HEK293 (cell line): ENCODE data around the gene RFNG.

ENCODE experiments used
- BCL6B ChIP-seq: fragments of 450-650 bp; formaldehyde crosslinking; IDR thresholded peaks from 2 replicates; pipeline ENCODE4 v1.5.1; 2017; ENCODE audit warnings: missing biosample characterization, missing genetic modification characterization
- GLIS1 ChIP-seq: fragments of 450-650 bp; formaldehyde crosslinking; IDR thresholded peaks from 2 replicates; pipeline ENCODE4 v1.5.1; 2016; ENCODE audit warnings: missing biosample characterization, missing genetic modification characterization
- HOXD13 ChIP-seq: sonication (generic); formaldehyde crosslinking; IDR thresholded peaks from 2 replicates; pipeline ENCODE4 v1.8.0; 2022; ENCODE audit warnings: missing genetic modification reagents, borderline replicate concordance
- PATZ1 ChIP-seq: fragments of 450-650 bp; formaldehyde crosslinking; IDR thresholded peaks from 2 replicates; pipeline ENCODE4 v1.5.1; 2016; ENCODE audit warnings: missing biosample characterization, missing genetic modification characterization
- PBX3 ChIP-seq: sonication (generic); formaldehyde crosslinking; IDR thresholded peaks from 2 replicates; pipeline ENCODE4 v1.8.1; 2022; ENCODE audit warnings: mild to moderate bottlenecking, moderate library complexity, missing genetic modification reagents
- PRDM6 ChIP-seq: fragments of 450-650 bp; formaldehyde crosslinking; IDR thresholded peaks from 2 replicates; pipeline ENCODE4 v1.5.1; 2017; ENCODE audit warnings: missing biosample characterization, missing genetic modification characterization
- SCRT1 ChIP-seq: fragments of 450-650 bp; formaldehyde crosslinking; IDR thresholded peaks from 2 replicates; pipeline ENCODE4 v1.5.1; 2016; ENCODE audit warnings: missing biosample characterization, missing genetic modification characterization, borderline replicate concordance
- SP2 ChIP-seq: fragments of 450-650 bp; formaldehyde crosslinking; IDR thresholded peaks from 2 replicates; pipeline ENCODE4 v1.5.1; 2016; ENCODE audit warnings: missing biosample characterization, missing genetic modification characterization
- ZBTB1 ChIP-seq: fragments of 450-650 bp; formaldehyde crosslinking; IDR thresholded peaks from 2 replicates; pipeline ENCODE4 v1.5.1; 2016; ENCODE audit warnings: missing biosample characterization, missing genetic modification characterization
- ZBTB6 ChIP-seq: fragments of 450-650 bp; formaldehyde crosslinking; IDR thresholded peaks from 2 replicates; pipeline ENCODE4 v1.5.1; 2017; ENCODE audit warnings: missing biosample characterization, missing genetic modification characterization
- ZIC2 ChIP-seq: fragments of 450-650 bp; formaldehyde crosslinking; IDR thresholded peaks from 2 replicates; pipeline ENCODE4 v1.5.1; 2016; ENCODE audit warnings: missing biosample characterization, missing genetic modification characterization
- ZNF121 ChIP-seq: fragments of 450-650 bp; formaldehyde crosslinking; IDR thresholded peaks from 2 replicates; pipeline ENCODE4 v1.5.1; 2016; ENCODE audit warnings: missing biosample characterization, missing genetic modification characterization
- ZNF184 ChIP-seq: fragments of 450-650 bp; IDR thresholded peaks from 2 replicates; pipeline ENCODE4 v1.5.1; 2018; ENCODE audit warnings: missing biosample characterization, mild to moderate bottlenecking, missing genetic modification characterization
- ZNF324 ChIP-seq: fragments of 450-650 bp; formaldehyde crosslinking; IDR thresholded peaks from 2 replicates; pipeline ENCODE4 v1.5.1; 2016; ENCODE audit warnings: missing biosample characterization, missing genetic modification characterization
- ZNF350 ChIP-seq: fragments of 450-650 bp; formaldehyde crosslinking; IDR thresholded peaks from 2 replicates; pipeline ENCODE4 v1.5.0; 2017; ENCODE audit warnings: missing biosample characterization, mild to moderate bottlenecking, missing genetic modification characterization
- ZNF366 ChIP-seq: fragments of 450-650 bp; formaldehyde crosslinking; conservative IDR thresholded peaks from 2 replicates; pipeline ENCODE4 v1.5.1; 2016; ENCODE audit warnings: missing biosample characterization, missing genetic modification characterization
- ZNF398 ChIP-seq: fragments of 450-650 bp; formaldehyde crosslinking; IDR thresholded peaks from 2 replicates; pipeline ENCODE4 v1.5.1; 2017; ENCODE audit warnings: missing biosample characterization, missing genetic modification characterization
- ZNF404 ChIP-seq: fragments of 450-650 bp; formaldehyde crosslinking; IDR thresholded peaks from 2 replicates; pipeline ENCODE4 v1.5.1; 2017; ENCODE audit warnings: missing biosample characterization, missing genetic modification characterization
- ZNF426 ChIP-seq: fragments of 450-650 bp; formaldehyde crosslinking; IDR thresholded peaks from 2 replicates; pipeline ENCODE4 v1.5.1; 2017; ENCODE audit warnings: missing biosample characterization, missing genetic modification characterization, mild to moderate bottlenecking, inconsistent platforms, moderate library complexity
- ZNF639 ChIP-seq: fragments of 450-650 bp; formaldehyde crosslinking; IDR thresholded peaks from 2 replicates; pipeline ENCODE4 v1.5.1; 2016; ENCODE audit warnings: missing biosample characterization, missing genetic modification characterization
- ZNF704 ChIP-seq: fragments of 450-650 bp; formaldehyde crosslinking; IDR thresholded peaks from 2 replicates; pipeline ENCODE4 v1.5.1; 2016; ENCODE audit warnings: missing biosample characterization, missing genetic modification characterization
- ZNF785 ChIP-seq: fragments of 450-650 bp; formaldehyde crosslinking; IDR thresholded peaks from 2 replicates; pipeline ENCODE4 v1.5.1; 2016; ENCODE audit warnings: missing biosample characterization, missing genetic modification characterization
- ZNF791 ChIP-seq: fragments of 450-650 bp; formaldehyde crosslinking; IDR thresholded peaks from 2 replicates; pipeline ENCODE4 v1.5.1; 2016; ENCODE audit warnings: missing biosample characterization, missing genetic modification characterization
- ZNF830 ChIP-seq: fragments of 450-650 bp; IDR thresholded peaks from 2 replicates; pipeline ENCODE4 v1.5.0; 2018; ENCODE audit warnings: missing biosample characterization, missing genetic modification characterization, low read depth, mild to moderate bottlenecking, moderate library complexity
- ZSCAN5A ChIP-seq: fragments of 450-650 bp; formaldehyde crosslinking; IDR thresholded peaks from 2 replicates; pipeline ENCODE4 v1.5.1; 2016; ENCODE audit warnings: missing biosample characterization, missing genetic modification characterization

RFNG gene

GRCh38 chr17:82003411-82004381 is 47.9 kb downstream of the RFNG start (continued):
- TF ChIP-seq ZBTB6, result no peak
- no peak for TF ChIP-seq ZNF791 (tag by site-specific recombination)
- TF ChIP-seq ZNF830, result no peak
- TF ChIP-seq ZNF350, result no peak
- no peak for TF ChIP-seq ZNF404
- 0 out of 2 replicates have a peak, but pooled peaks have one; percentile 29 for TF ChIP-seq ZNF184 (tag by site-specific recombination)
- TF ChIP-seq ZNF426 (tag by site-specific recombination), result no peak
- no peak for TF ChIP-seq ZNF398 (tag by site-specific recombination)
- TF ChIP-seq ZNF704 (tag by site-specific recombination), result no peak
- peak; percentile 44 for TF ChIP-seq PATZ1
- peak; percentile 53 for TF ChIP-seq GLIS1 (tag by site-specific recombination)
- TF ChIP-seq HOXD13 (CRISPR knock-in tag), result no peak
- TF ChIP-seq SCRT1, result no peak
- TF ChIP-seq PRDM6 (tag by site-specific recombination), result no peak
- TF ChIP-seq ZIC2, result peak; percentile 98
- no peak for TF ChIP-seq ZNF324 (tag by site-specific recombination)
- TF ChIP-seq ZNF785 (tag by site-specific recombination), result no peak
- TF ChIP-seq SP2 (tag by site-specific recombination), result peak; percentile 49
- TF ChIP-seq ZNF121 (tag by site-specific recombination), result 0 out of 2 replicates have a peak, but pooled peaks have one; percentile 22
- TF ChIP-seq ZBTB1 (tag by site-specific recombination), result no peak
- peak; percentile 28; the same call in 1 of the 2 replicates for TF ChIP-seq PBX3 (CRISPR knock-in tag)
- TF ChIP-seq BCL6B (tag by site-specific recombination), result no peak
- TF ChIP-seq ZNF639 (tag by site-specific recombination), result peak; percentile 28; the same call in 1 of the 2 replicates
- no peak for TF ChIP-seq ZNF366 (tag by site-specific recombination)
- no peak for TF ChIP-seq ZSCAN5A
